GM12892 (cell line): Measurements from ENCODE around the gene RASA1.

Source experiments
- DNase-seq: peaks from one replicate; pipeline ENCODE4 v3.0.0; 2011; ENCODE audit not compliant: insufficient read length
- FAIRE-seq: peaks from 2 replicates; lab custom pipeline; 2011; peaks lifted over from hg19 to GRCh38; lab: Jason Lieb, UNC
- POLR2A ChIP-seq: IDR thresholded peaks from 2 replicates; pipeline ENCODE4 v1.6.1; 2011; ENCODE audit warnings: low read depth, low read length, control low read depth
- POLR2AphosphoS5 ChIP-seq: IDR thresholded peaks from 2 replicates; pipeline ENCODE4 v1.6.1; 2011; ENCODE audit warnings: low read depth, low read length, control low read depth
- TAF1 ChIP-seq: IDR thresholded peaks from 2 replicates; pipeline ENCODE4 v1.6.1; 2011; ENCODE audit warnings: low read depth, mild to moderate bottlenecking, control low read depth, low read length, borderline replicate concordance

Gene RASA1

GRCh38 chr5:87394411-87395165, 126.9 kb downstream of the RASA1 start:
- DNase-seq (no peak), FAIRE-seq (peak; percentile 54)
- TF ChIP-seq POLR2A (no peak), POLR2AphosphoS5 (no peak), TAF1 (no peak)

DNA sequence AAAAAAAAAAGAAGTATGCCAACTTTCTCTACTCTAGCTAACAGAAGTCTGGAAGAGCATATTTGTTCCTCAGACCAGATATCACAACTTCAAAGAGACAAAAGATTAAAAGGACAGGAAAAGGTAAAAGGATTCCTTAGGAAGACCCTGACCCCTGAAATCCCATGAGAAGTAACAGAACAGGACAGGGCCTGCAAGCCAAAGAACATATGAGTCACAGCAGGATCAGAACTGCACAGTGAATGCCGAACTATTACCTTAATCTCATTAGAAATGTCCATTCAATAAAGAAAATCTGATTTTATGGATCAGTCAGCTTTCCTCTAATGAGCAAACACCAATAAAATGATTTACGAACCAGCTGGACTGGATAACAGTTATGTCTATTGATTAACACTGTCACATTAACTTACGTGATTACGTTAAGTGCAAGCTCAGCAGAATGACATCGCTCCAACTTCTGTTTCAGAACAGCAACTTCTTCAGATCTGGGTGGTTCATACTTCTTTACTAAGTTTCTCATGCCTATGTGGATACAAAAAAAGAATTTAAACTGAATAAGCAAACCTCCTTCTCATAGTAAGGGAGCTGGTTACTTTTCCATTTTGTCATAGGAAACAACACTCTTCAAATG, 131.4 kb downstream of the RASA1 start:
- TF ChIP-seq POLR2AphosphoS5 = no peak
- no peak for TF ChIP-seq TAF1
- no peak for TF ChIP-seq POLR2A
- FAIRE-seq (no peak), DNase-seq (no peak)

- no peak for FAIRE-seq
- no peak for DNase-seq
- TF ChIP-seq TAF1 = no peak
- TF ChIP-seq POLR2A = no peak
- no peak for TF ChIP-seq POLR2AphosphoS5
Measured at GRCh38 chr5:87399720-87400119, 132.0 kb downstream of the RASA1 start.

GRCh38 chr5:87400305-87400899, 132.7 kb downstream of the RASA1 start:
- DNase-seq (no peak), FAIRE-seq (no peak)
- no peak for TF ChIP-seq POLR2AphosphoS5
- no peak for TF ChIP-seq POLR2A
- TF ChIP-seq TAF1 = no peak

- TF ChIP-seq TAF1 (no peak), POLR2AphosphoS5 (no peak), POLR2A (no peak)
- FAIRE-seq = no peak
- DNase-seq = no peak
Measured at GRCh38 chr5:87401626-87402025, 133.9 kb downstream of the RASA1 start.

DNA sequence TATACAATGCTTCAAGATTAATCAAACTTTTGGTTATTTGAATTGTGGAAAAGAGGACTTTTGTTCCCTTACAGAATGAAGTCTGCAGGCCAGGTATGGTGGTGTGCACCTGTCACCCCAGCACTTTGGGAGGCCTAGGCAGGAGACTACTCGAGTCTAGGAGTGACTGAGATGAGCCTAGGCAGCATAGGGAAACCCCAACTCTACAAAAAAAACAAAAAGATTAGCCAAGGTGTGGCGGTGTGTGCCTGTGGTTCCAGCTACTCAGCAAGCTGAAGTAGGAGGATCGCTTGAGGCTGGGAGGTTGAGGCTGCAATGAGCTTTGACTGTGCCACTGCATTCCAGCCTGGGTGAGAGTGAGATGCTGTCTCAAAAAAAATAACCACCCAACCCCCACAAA, 135.7 kb downstream of the RASA1 start:
- no peak for FAIRE-seq
- TF ChIP-seq POLR2A (no peak), TAF1 (no peak), POLR2AphosphoS5 (no peak)
- no peak for DNase-seq

- DNase-seq = no peak
Measured at GRCh38 chr5:87403899-87404298, 136.2 kb downstream of the RASA1 start.

GRCh38 chr5:87404359-87404758, 136.7 kb downstream of the RASA1 start:
- TF ChIP-seq TAF1 (no peak), POLR2AphosphoS5 (no peak), POLR2A (no peak)
- DNase-seq = no peak

More at GRCh38 chr5:87403899-87404298, 136.2 kb downstream of the RASA1 start:
- TF ChIP-seq POLR2AphosphoS5 (no peak), TAF1 (no peak), POLR2A (no peak)
- FAIRE-seq = no peak

DNA sequence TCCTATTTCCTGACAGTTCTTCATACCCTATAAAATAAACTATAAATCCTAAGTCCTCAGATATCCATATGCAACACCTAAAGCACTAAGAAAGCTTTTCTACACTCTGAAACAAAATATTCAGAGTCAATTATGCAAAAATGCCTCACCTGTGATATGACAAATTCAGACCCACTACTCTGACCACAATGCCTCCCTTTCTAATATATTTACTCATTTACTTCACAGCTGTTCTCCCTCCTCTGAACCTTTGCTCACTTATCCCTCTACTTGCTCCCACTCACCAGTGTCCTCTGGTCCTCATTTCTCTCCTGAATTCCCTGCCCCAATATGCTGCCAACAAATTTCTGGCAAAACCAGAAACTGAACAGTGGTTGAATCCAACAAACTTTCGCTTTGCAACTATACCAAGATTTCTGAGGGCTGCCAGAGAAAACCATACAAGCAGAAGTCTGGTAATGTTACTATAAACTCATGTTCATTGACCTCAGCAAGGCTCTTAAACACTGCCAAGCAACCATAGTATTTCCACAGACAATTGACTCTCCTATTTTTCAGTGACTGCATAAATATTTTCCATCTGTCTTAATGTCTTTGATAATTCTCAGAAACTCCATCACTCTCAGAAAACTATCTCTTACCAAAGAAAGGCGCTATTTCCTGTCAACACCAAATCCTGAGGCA, 137.9 kb downstream of the RASA1 start:
- FAIRE-seq (peak; percentile 17), DNase-seq (no peak)
- TF ChIP-seq POLR2A (no peak), TAF1 (no peak), POLR2AphosphoS5 (no peak)

More at GRCh38 chr5:87404359-87404758, 136.7 kb downstream of the RASA1 start:
- FAIRE-seq = no peak

- no peak for TF ChIP-seq POLR2A
- no peak for TF ChIP-seq TAF1
- TF ChIP-seq POLR2AphosphoS5 = no peak
- DNase-seq = no peak
Measured at GRCh38 chr5:87408204-87408603, 140.5 kb downstream of the RASA1 start.

GRCh38 chr5:87410931-87411330, 143.2 kb downstream of the RASA1 start:
- FAIRE-seq (peak; percentile 38), DNase-seq (no peak)
- TF ChIP-seq POLR2A = no peak
- no peak for TF ChIP-seq TAF1
- TF ChIP-seq POLR2AphosphoS5 = no peak

More at GRCh38 chr5:87408204-87408603, 140.5 kb downstream of the RASA1 start:
- FAIRE-seq = no peak

GRCh38 chr5:87411586-87411972, 143.9 kb downstream of the RASA1 start:
- FAIRE-seq = no peak
- DNase-seq = no peak
- no peak for TF ChIP-seq TAF1
- TF ChIP-seq POLR2A = no peak
- no peak for TF ChIP-seq POLR2AphosphoS5
